NCI-H82 treated with DMSO at 0.1 percent for 48 hours (cell line): ENCODE data around the gene ATF6B.
"Not testable (repeated sequence)": the region's sequence is repeated elsewhere in the genome, so short reads cannot be mapped to it uniquely, and the experiment has no call there.

ENCODE experiments used
- DNase-seq: peaks from one replicate; lab custom pipeline; 2025; ENCODE audit not compliant: unreplicated experiment; lab: John Stamatoyannopoulos, UW

The ATF6B gene

DNA sequence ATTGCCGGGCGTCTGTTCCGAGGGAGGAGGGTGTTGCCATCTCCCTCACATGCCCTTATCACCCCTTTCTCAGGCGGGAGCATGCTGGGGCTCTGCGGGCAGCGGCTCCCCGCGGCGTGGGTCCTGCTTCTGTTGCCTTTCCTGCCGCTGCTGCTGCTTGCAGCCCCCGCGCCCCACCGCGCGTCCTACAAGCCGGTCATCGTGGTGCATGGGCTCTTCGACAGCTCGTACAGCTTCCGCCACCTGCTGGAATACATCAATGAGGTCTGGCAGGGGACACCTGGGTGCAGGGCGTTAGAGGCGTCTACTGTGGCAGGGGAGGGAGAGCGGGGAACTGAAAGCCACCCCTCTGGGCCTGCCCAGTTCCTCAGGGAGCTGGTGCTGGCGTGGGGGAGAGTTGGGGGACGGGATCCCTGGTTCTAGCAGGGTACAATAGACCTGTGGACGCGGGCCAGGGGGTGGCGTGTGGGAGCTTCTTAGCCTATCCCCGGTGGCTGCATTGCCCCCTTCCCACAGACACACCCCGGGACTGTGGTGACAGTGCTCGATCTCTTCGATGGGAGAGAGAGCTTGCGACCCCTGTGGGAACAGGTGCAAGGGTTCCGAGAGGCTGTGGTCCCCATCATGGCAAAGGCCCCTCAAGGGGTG is 26.6 kb upstream of the ATF6B start:
- peak; percentile 53 for DNase-seq

DNA sequence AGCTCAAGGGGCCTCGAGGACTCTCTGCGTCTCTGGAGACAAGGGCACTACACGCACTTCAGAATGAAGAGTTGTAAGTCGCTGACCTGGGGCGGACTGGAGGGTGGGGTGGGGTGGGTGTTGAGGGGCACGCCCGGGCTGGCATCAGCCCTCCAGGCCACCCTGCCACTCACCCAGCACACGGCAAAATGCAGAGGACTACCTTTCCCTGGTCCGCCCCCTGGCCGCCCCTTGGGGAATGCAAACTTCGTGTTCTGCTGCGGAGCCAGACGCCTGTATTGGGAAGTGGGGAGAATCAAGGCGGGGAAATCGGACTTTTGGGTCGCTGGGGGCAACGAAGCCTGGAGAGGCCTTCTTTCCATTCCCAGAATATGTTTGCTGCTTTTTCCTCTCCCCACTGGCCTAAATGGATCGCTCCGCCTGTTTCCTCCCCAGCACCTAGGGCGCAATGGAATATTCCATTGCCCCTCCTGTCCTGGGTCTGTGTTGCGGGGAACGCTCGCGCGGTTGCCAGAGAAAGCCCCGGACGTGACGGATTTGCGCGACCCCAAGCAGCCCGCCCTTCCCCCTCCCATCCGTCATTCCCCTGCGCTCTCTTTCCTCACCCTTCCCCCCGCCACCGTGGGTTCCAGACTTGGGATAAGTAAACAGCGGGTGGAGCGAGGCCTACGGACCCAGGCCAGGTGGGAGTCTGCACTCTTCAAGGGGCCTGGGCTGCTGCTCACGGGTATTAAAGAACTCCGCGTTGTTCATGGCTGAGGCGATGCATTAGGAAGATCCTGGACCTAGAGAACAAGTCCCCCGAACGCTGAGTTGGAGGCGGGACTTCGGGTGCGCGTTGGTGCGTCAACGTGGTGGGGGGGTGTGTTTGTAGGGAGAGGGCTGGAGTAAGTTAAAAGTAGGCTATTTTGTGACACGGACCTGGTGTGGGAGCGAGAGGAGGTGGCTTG is 25.8 kb upstream of the ATF6B start, which contains the start of gene PPT2:
TSS of gene PPT2 (plus strand) at position 578 of the 950 bp plus-strand sequence. CDS start 454 bp downstream, outside the sequence.
- peak; percentile 89 for DNase-seq

DNA sequence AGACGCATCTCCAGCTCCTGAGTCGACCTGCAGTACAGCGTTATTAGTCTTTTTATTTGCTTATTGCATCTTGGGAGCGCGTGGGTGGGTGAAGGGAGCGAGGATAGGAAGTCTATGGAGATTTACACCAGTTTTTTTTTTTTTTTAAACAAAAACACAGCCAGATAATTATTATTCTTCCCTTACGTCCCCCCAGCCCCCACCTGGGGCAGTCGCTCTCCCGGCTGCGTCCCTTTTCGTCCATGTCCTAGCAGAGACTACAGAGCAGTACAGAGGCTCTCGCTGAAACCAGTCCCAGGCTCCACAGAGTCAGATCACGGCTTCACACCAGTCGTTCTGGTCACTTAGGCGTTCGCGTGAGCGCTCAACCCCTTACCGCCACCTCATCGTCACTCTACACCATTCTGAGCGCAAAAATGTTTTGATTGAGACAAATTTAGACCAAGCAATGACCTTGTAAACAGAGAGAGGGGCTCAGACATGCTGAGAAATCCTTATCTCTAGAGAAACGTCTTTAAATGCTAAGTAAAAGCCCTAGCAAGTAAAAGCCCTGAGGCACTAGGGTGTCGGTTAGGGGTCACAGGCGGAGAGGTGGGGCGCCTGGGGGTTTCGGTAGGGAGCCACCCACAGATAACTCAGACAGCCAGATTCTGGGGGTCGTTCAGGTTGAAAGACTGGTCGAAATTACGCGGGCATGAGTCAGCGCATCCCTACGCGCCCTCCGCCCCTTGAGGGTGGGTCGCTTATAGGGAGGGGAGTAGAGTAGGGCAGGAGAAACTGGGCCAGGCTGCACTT is 24.9 kb upstream of the ATF6B start:
- peak; percentile 50 for DNase-seq

DNA sequence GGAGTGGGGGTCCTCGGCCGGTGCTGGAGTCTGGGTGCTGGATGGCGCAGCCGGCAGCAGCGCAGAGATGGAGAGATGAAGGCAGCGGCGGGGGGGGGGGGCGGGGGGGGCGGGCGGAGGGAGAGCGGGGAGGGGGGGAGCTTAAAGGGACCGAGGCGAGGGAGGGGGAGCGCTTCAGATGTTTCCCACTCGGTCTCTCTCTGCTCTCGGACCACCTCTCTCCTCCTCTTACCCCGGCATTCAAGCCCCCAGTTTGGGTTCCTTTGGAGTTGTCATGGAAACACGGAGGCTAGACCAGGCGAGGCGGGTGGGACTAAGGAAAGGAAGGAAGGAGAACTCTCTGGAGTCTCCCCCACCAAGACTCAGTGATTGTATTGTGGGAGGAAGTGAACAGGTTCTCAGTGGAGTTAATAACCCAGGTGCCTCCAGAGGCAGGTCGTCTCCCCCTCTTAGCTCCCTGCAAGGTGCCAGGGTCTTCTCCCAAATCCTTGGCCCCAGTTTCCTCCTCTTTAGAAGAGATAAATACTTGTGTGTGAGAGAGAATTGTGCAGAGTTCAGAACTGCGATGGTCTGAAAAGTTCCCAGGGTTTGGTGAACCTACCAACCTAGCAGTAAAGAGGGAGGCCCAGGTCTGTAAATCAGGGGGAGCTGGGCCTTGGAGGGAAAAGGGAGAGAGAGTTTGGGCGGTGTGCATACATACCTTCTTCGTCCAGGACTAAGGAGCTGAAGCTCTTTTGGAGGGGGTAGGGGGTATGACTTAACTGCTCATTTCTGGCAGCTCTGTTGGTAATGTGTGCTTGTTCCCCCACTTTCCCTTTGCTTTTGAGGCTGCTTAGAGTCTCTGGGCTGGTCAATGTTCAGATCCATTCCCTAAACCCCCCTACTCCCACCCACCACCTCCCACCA is 24.1 kb upstream of the ATF6B start, which contains the start of gene PRRT1:
TSS of gene PRRT1 (minus strand) at position 77 of the 906 bp plus-strand sequence. CDS start 112 bp downstream, outside the sequence.
- no peak for DNase-seq

DNA sequence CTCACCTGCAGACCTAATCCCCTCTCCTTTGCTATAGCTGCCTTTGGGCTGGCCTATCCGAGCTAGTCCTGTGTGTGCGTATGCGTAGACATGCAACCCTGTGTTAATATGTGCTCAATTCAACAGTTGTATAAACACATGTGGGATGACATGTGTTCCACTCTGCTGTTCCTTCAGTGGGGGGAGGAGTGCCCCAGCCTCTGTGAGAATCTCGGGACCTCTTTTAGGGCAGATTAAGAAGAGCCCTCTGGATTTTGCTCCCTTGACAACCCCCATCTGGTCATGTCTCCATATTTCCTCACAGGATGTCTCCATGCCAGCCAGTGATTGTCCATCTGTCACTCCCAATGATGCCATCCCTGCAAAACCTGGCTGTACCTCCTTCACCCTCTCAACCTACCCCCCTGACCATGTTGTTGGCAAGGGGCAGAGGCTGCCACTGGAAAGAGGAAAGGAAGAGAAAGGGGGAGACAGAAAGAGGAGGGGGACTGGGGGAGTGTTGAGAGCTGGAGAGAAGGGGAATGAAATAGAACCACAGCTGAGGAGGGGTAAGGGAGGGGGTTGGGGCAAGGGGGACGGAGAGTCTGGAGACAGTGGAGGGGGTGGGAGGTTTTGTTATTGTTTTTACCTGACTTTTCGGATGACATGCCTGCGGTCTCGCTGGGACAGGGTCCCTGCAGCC is 23.3 kb upstream of the ATF6B start:
- DNase-seq = peak; percentile 62

DNA sequence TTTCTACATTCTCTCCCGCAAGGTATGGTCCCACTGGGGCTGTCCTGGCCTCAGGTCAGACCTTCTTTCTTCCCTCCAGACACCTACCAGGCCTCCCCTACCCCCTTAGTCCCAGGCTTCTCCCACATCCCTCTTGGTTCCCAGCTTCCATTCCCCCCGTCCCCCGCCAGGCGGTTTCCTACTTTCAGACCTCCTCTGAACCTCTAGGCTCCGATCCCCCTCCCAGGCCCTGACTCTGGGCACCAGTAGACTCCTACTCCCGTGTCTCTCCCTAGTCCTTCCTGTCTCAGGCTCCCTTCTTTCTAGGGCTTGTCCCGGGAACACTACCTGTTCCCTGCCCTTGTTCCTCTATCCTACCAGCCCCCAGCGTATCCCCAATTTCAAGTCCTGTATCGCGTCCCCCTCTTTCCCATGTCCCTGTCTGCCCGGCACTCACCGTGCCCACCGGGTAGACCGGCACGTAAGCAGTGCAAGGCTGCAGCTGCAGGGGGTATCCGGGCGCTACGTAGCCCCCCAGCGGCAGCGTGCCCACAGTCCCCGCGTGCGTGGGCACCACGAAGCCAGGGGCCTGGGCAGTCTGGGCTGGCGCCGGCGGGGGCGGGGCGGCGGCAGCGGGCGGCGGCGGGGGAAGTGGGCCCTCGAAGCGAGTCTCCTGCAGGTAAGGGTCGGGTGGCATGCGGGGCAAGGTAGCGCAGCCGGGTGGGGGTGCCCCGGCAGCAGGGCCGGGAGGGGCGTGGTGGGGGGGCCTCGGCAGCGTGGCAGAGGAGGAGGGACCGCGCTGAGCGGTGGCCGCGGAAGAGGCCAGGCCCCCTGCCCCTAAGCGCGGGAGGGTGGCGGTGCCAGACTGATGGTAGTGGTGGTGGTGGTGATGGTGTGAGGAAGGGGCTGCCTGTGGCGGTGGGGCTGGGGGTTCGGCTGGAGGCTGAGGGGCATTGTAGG is 22.2 kb upstream of the ATF6B start:
- no peak for DNase-seq

DNA sequence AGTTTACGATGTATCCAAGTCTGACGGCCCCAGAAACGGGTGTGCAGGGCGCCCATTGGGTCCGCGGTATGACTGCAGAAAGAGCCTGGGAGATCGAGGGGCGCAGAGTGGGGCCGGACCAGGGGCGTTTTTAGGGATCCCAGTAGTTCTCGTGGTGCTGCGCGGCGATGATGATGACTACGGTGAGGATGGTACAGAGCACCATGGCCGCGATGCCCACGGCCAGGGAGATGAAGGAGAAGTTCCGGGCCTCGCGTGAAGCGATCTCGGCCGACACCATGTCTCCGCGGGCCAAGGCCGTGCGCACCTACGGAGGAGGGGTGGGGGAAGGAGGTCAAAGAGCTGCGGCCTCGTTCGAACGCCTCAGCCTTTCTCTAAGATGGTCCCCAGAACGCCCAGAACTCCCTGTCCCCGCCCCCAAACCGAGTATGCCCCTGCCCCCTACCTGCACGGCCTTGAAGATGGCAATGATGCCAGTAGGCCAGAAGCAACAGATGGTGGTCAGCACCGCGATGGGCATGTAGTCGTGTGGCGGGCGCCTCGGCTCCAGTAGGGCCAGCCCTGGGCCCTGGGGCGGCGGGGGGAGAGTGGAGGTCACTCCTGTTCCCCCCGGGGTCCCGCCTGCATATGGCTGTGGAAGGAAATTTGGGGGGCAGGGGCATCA is 21.2 kb upstream of the ATF6B start:
- no peak for DNase-seq

DNA sequence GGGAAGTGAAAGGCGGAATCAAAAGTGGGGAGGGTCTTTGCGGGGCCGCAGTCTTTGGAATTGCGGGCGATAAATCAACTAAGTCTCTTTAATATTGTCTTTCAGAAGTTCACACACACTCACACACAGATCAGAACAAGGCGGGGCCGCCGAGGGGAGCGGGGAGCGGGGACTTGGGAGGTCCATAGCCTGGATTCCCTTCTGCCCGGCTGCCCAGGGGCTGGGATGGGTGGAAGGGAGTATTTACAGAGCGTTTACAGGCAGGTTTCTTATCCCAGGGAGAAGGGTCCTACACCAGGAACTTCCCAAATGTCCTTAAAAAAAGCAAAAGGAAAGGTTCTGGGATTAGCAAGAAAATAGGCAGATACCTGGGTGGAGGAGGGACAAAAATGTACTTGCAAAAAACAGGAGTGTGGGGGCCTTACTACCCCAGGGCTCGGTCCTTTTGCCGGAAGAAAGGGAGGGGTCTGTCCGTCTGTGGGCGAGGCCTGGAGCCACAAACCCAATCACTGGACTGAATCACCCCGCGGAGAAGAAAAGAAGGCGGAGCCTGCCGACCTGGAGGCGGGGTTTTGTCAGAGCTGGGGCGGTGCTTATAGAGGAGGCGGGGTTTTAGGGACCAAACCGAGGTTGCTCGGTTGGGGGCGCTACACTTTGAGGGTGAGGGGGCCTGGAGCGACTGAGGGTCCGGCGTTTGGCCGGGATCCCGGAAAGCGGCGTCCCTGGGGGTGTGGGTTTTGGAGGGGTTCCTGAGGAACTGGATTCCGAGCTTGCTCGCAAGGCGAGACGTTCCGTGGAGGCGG is 20.4 kb upstream of the ATF6B start:
- DNase-seq = no peak

DNA sequence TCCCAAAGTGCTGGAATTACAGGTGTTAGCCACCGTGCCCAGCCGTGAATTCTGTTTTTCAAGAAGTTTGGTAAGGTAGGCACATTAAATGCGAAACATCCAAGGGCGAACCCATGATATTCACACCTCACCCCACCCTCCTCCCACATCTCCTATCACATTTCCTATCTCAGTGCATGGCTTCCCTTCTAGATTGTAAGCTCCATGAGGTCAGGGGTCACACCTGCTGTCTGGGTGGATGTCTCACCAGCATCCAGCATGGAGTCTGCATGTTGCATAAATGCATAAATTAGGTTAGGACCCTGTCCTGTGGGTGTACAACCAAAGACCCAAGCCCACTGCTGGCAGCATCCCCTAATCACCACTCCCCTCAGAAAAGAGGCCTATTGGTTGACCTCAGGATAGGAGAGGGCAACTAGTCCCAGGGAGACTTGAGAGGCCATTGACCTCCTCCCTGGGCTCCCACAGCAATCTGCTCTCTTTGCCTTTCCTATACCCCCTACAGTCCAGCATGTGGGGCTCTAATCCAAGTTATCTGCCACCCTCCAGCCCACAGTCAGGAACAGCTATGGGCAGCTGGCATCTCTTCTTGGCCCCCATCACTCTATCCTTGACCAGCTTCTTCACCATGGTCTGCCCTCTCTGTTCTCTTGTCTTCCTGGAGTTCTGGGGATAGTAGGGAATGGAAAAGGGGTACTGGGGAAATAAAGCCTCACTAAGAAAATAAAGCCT is 19.5 kb upstream of the ATF6B start:
- no peak for DNase-seq

DNA sequence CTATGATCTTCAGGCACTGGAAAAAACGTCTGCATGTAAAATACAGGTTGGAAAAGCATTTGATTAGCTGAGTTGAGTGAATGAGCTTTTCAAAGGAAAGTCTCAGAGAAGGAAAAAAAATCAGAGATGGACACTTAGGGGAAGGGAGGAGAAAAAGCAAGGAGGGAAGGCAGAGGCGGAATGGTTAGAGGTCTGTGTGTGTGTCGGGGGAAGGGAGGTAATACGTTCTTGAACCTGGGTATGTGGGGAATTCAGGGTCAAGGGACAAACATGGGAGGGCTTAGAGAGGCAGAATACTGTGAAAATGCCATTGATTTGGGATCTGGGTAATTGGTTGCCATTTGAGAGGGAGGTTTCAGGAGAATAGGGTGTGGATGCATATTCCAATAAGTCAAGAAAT is 18.6 kb upstream of the ATF6B start:
- no peak for DNase-seq

DNA sequence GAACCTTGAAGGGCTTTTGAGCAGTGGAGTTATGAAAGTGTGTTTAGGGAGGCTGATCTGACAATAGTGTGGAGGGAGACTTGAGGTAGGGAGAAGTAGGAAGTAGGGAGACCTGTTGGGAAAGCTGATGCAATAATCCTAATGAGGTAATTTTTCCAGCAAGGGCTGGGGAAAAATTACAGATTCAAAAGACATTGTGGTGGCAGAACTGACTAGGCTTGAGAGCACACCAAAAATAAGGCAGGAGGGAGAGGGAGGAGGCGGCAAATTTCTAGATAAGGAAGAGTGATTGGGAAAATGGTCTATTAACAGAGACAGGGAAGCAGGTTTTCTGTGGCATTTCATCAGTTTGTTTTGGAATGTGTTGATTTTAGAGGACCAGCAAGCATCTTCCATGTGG is 18.2 kb upstream of the ATF6B start:
- DNase-seq = no peak

DNA sequence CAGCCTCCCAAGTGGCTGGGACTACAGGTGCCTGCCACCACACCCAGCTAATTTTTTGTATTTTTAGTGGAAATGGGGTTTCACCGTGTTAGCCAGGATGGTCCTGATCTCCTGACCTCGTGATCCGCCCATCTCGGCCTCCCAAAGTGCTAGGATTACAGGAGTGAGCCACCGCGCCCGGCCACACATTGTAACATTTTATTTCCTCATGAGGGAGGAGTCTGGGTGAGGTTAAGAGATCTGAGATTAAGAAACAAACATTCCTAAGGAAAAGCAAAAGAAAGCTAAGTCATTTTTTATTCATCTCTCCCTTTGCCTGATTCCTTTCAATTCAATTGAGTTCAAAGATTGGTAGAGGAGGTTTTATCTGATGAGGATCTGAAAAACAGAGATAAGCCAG is 16.2 kb upstream of the ATF6B start:
- DNase-seq = not testable (repeated sequence)

DNA sequence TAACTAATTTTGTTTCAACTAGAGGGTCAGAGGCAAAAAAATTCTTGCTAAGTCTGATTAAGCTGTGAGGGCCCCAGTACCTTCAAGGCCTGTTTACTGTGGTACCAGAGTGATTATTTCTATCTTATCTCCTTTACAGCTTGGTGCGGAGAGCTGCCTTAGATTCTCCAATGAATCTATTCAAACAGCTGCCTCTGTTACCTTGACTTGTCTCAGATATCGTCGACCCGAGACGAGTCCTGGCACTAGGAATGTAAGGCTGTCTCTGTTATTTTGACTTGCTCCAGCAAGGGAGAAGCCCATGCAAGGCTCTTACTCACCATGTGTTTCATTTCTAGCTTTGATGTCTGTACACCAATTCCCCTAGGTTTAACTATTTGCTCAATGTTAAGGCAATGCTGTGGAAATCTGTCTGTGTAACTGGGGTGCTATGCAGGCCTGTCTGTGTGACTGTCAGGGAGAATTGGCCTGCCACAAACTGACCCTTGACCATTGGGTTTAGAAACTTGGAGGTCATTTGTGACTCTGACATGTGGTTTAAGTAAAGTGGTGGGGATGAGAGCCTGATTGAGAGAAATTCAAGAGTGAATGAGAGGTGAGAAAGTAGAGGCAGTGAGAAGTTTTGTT is 12.5 kb upstream of the ATF6B start:
- DNase-seq = no peak

DNA sequence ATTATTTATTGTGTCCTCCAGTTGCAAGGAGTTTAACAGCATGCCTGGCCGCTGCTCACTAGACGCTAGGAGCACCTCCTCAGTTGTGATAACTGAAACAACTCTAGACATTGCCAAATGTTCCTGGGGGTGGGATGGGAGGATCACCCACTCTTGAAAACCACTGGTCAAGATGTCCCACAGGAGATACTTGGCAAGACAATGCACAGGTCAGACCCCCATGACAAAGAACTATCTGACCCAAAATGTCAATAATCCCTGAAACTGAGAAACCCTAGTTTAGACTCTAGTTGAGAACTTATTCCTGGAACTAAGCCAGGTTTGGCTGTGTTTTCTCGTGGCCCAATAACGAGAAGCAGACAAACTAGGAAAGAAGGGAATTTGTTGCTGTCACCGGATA is 11.5 kb upstream of the ATF6B start:
- no peak for DNase-seq

DNA sequence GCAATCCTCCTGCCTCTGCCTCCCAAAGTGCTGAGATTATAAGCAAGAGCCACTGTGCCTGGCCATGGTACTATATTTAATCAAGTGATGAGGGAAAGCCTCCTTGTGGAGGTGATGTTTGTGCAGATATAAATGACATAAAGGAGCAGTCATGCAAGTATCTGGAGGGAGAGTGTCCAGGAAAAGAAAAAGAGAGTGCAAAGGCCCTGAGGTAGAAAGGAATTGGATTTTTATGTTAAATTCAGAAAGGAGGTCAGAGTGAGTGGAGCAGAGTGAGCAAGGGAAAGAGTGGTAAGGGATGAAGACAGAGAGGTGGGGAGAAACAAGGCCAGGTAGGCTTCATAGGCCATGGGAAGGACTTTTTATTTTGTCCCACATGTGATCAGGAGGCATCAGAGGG is 9.4 kb upstream of the ATF6B start:
- DNase-seq = no peak

DNA sequence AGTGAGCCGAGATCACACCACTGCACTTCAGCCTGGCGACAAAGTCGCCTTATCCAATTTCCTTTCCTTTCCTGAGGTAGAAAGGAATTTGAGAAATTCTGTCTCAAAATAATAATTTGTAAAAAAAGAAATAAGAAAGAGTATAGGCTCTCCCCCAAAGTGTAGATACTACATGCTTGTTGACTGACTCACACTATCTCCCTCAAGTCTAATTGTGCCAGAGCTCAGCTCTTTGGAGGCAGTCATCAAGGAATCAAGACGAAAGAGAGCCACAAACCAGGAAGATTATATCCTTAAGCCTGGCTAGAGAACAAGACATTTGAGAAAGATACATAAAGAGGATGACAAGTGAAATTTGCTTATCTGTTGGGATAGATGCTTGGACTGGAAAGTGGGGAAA is 5.7 kb upstream of the ATF6B start:
- DNase-seq = no peak
